GM19397 (cell line): Measurements from ENCODE around the gene ETFA.

Source experiments
- ATAC-seq: cut with Tn5 transposase; IDR thresholded peaks from one replicate; pipeline ENCODE4 v1.9.1; 2021; ENCODE audit warnings: mild to moderate bottlenecking, moderate library complexity; ENCODE audit not compliant: unreplicated experiment

Gene ETFA

DNA sequence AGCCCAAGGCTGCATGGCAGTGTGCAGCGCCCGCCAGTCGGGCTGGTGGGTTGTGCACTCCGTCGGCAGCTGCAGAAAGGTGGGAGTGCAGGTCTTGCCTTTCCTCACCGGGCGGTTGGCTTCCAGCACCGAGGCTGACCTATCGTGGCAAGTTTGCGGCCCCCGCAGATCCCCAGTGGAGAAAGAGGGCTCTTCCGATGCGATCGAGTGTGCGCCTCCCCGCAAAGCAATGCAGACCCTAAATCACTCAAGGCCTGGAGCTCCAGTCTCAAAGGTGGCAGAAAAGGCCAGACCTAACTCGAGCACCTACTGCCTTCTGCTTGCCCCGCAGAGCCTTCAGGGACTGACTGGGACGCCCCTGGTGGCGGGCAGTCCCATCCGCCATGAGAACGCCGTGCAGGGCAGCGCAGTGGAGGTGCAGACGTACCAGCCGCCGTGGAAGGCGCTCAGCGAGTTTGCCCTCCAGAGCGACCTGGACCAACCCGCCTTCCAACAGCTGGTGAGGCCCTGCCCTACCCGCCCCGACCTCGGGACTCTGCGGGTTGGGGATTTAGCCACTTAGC is 29.6 kb upstream of the ETFA start:
- ATAC-seq = no peak

DNA sequence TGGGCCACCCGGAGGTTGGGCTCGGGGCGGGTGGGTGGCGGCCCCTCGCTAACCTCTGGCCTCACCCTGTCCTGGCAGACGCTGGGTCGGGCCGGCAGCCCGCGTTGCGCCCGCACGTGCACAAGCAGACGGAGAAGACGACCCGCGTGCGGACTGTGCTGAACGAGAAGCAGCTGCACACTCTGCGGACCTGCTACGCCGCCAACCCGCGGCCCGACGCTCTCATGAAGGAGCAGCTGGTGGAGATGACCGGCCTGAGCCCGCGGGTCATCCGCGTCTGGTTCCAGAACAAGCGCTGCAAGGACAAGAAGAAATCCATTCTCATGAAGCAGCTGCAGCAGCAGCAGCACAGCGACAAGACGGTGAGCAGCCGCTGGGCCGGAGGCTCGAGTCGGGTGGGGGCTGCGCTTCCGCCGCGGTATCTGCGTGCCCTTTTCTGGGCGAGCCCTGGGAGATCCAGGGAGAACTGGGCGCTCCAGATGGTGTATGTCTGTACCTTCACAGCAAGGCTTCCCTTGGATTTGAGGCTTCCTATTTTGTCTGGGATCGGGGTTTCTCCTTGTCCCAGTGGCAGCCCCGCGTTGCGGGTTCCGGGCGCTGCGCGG is 29.0 kb upstream of the ETFA start:
- no peak for ATAC-seq

DNA sequence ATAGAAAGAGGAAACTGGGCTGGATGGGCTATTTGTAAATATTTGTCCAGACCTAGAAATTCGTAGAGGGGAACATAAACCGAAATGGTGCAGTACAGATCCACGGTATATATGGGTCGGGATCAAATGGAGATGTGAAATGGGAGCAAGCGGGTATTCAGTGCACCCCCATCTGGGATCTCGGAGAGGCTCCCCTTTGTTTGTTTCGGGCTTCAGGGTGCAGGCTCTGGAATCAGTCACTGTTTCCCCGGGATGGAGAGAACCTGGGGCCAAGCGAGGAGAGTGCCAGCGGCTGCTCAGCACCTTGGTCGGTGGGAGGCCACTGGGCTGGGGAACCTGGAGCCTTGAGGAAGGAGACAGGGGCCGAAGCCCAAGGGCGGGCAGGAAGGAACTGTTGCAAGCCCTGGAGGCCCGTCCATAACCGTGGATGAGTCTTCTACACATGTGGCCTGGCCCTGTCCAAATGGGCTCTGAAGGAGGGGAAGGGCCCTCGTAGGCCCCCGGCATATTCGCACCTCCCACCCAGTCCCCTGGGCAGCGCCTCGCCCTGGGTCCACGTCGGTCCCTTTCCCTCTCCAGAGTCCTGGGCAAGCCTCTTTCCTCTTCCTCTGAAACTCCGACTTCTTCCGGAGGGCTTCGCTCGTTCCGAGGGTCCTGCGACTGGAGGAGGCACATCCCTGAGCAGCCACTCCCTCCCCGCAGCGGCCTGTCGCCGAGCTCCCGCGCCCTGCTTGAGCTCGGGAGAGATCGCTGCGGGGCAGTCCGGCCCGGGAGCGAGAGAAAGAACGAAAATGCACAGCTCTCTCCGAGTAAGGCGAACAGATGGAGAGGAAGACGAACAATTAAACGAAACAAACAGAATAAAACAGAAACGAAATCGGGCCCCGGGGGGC is 28.3 kb upstream of the ETFA start:
- ATAC-seq = no peak

DNA sequence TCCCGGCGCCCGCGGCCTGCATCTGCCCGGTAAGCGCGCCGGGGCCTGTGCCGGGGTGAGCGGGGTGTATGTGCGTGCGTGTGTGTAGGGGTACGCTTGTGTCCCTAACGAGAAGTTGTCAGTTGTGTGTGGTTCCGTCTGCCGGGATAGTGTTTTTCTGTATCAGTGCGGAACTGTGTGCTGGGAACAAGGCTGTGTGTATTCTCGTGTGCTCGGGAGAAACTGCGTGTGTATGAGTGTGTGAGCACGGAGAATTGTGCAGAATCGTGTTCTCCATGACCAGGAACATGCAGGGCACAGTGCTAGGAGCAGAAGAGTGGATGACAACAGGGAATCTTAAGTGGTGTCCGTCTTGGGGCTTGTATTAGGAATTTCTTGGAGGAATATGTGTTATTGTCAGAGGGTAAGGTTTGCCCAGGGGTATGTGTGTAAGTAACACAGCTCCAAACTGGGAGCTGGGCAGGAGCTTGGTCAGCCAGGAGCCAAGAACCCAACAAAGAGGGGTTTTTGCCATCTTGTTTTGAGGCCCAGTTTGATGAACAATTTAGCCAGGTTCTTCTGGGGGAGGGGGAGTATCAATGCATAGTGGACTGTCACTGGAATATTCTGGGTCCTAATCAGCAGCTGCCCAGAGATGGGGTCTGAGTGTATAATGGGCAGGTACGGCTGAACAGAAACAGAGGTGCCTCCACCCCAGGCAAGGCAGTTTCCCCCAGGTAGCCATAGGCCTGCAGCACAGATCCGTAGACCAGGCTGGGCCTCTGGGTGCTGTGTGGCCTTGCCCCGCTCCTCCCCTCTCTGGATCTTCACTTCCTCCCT is 27.4 kb upstream of the ETFA start:
- ATAC-seq = no peak

DNA sequence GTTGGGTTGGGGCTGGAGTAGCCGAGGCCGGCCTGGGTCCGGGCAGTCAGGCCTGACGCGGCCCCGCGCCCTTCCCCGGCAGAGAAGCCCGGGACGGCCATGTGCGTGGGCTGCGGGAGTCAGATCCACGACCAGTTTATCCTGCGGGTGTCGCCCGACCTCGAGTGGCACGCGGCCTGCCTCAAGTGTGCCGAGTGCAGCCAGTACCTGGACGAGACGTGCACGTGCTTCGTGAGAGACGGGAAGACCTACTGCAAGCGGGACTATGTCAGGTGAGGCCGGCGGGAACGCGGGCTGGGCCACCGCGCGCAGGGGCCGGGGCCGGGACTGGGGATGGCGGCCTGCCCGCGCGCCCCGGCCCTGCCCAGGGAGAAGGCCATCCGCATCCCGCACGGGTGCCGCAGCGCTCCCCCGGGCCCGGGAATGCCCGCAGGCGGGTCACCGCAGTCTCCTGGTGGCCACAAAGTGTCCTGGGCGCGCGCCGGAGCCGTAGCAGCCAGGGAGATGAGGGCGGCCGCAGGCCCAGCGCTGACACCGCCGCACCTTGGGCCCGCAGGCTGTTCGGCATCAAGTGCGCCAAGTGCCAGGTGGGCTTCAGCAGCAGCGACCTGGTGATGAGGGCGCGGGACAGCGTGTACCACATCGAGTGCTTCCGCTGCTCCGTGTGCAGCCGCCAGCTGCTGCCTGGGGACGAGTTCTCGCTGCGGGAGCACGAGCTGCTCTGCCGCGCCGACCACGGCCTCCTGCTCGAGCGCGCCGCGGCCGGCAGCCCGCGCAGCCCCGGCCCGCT is 26.6 kb upstream of the ETFA start:
- ATAC-seq = no peak

DNA sequence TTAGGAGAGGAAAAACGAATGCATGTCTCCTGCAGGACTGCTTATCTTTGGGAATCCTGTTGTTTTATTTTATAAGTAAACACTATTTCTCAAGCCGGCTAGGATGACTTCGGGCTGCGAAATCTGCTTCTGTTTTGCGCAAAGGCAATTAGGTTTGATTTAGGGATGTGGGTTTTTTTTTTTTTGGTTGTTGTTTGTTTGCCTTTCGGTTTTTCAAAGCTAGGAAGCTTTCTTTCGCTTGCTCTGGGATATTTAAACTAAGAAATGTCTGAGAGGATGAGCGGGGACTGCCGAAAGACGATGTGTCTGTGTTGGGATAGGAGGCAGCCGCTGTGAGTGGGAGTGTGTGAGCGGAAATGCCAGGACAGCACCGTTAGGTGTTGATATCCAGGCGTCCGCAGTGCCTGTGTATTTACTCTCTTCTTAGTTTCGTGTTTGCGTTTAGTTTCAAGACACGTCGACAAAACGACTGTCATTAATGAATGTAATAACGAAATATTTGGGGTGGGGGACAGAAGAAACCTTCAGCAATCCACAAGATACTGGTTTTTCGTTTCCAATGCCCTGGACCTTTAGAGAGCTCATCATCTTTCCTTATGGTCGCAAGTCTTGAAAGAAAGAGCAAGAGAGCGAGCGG is 25.9 kb upstream of the ETFA start:
- no peak for ATAC-seq

DNA sequence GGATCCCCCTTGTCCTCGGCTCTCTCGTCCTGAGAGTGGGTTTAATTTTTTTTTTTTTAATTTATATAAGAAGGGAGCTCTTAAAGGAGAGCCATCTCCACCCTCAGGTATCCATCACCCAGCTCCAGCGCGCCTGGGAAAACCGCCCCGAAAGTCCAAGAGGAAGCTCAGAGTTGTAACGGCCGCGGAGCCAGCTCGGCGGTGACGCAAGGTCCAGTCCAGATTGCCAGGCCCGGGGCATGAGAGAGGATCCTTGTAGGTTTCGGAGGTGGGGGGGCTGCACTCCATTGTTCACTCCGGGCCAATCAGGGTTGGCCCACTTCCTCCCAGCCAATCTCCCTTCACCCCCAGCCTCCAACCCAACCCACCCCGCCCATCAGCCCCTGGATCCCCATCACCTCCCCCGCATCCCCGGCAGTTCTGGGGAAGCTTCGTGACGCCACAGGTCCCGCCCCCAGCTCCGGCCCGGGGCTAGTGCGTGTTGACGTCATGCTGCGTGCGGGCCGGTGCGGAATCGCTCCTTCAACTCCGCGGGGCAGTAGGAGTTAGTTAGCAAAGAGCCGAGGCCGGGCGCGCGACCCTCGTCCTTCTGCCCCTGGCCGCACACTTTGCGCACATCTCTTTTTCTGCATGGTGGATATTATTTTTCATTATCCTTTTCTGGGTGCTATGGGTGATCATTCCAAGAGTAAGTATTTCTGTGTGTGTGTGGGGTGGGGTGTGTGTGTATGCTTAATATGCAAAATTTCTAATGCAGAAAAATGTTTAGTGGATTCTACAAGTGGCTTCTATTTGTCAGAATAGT is 25.2 kb upstream of the ETFA start, which contains the start of gene ISL2:
Gene ISL2, plus strand, starts transcription at position 520 of the 805 bp plus-strand sequence. Its CDS starts 111 bp downstream, at position 631.
- ATAC-seq = peak; percentile 52

DNA sequence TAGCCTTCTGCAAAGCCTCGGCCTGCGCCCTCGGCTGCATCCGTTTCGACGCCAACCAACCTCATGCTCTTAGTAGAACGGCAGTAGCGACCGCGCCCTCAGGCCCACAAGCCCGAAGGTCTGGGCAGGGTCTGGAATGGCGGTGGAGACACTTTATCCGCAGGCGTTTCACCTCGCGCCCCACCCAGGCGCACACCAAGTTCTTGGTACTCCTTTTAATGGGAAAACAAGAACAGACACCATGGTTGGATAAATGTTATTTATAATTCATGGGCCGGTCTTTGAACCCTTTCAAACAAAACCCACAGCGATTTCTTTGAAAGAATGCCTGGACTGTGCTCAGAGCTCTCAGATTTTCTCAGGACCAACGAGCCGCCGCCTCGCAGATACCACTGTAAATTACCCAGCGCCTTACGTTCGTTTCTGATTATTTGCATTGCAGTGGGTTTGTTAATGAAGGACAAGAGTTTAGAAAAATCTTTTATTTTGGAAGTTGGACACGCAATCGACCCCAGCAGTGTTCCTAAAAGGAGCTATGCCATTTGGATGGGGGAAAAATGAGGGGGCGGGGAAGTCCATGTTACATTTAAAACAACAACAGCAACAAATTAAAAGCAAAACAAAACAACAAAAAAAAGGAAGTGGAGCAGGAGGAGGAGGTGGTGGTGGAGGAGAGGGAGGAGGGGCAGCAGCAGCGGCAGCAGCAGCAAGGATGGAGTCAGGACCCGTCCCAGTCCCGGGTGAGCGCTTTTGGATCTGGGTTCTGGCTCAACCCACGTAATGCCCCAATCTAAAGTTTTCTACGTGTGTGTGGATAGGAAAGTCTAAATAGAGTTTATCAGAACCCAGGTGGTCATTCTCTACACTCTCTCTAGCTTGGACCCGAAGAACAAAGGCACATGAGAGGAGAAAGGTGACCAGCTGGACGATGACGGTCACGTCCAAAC is 24.3 kb upstream of the ETFA start:
- no peak for ATAC-seq

DNA sequence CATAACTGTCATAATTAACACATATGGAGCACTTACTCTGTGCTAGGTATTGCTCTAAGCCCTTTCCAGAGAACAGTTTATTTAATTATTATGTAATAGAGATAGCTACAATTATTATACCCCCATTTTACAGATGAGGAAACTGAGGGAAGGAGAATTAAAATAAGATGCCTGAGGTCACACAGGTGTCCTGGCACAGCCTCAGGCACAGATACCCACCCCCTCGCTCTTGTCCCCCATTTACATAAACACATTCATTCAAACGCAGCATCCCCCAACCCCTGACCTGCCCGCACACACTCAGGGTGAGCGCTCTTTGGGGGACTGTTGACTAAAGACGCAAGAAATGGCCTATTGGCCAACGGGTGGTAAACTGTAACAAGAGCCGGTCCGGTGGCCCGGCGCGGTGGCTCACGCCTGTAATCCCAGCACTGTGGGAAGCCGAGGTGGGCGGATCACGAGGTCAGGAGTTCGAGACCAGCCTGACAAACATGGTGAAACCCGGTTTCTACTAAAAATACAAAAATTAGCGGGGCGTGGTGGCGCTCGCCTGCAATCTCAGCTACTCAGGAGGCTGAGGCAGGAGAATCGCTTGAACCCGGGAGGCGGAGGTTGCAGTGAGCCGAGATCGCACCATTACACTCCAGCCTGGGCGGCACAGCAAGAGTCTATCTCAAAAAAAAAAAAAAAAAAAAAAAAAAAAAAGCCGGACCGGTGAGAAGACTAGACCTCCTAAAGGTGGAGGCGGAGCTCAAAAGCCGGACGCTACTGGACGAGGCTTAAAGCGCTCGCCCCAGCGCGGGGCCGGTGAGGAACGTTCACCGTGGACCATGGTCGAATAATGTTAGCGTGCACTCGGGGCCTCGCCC is 23.4 kb upstream of the ETFA start:
- ATAC-seq = no peak

DNA sequence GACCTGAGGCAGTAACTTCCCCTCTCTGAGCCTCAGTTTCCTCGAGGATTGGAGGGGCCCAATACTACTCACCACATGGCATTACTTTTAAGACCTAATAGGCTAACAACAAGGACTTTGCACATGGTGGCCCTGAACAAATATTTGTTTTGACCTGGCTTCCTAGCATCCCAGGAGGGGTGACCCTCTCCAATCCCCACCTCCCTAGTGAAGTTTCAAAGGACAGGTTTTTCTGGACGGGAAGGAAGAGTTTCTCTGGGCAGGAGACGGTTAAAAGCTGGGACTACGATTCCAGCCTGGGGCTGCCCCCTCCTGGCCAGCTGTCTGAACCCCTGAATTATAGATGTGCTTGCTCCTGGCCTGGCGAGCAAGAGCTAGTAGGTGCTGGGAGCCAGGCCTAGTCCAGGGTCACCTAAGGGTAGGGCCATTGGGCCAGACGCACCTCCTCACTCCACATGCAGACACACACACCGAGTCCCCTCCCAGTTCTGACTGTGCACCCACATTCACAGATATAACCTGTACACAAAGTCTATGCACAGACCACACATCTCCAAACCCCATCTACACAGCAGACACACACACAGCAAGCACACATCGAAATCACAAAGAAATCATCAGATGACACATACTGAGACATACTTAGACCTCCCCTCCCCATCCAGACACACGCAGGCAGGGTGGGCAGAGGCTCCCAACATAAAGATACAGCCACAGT is 22.6 kb upstream of the ETFA start:
- ATAC-seq = no peak

DNA sequence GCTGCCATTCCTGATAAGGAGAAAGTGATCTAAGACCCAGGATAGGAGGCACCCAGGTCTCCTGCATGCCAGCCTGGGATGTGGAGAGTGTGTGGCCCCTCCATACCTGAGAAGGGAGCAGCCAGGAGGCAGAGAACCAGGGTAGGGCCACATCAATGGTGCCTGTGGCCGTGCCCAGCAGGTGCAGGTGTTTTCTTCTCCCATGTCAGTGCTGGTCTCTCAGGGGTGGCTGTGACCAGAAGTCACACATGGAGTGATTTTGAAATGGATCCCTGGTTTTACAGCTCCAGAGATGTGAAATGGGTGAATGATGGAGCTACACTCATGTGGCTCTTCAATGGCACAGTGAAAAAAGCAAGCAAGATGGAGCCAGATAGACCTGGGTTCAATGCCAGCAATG is 22.0 kb upstream of the ETFA start:
- no peak for ATAC-seq

DNA sequence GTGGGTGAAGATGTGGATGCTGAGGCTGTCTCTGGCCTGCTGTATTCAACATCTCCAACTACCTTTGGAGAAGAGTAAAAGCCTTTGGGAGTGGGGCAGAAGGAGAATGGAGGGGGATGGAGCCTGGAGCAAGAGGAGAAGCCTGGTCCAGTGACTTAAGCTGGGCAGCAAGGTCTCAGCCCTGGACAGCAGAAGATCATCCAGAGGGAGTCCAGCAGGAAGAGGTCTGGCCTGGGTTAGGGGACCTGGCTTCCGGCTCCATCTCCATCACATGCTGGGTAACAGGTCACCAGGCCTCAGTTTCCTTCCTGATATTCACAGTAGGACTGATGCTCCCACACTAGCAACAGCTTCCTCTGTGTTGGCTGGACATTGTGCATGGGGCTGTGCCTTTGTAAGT is 21.5 kb upstream of the ETFA start:
- no peak for ATAC-seq

DNA sequence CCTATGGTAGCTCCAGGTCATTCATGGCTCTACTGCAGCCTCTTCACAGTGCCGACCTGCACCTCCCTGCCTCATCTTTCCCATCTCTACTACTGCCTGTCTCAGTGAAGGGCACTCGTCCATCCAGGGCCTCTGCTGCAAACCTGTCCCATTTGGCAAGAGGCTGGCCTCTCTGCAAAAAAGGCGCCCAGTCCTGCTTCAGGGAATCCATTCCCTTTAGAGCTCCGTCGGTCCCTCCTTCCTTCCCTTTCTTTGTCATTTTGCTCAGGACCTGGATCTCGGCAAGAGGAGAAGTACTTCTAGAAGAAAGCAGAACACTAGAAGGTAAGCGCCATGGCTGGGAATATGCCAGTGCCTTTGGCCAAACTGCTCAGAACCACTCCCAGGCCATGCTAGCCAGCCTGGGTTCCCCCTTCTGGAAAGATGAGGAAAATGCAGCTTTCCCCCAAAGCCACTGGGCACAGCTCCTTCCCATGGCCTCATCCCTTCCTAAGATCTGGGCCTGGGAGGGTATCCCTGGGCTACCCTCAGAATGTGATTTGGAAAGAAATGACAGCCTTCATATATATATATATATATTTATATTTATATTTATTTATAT is 18.9 kb upstream of the ETFA start:
- no peak for ATAC-seq

DNA sequence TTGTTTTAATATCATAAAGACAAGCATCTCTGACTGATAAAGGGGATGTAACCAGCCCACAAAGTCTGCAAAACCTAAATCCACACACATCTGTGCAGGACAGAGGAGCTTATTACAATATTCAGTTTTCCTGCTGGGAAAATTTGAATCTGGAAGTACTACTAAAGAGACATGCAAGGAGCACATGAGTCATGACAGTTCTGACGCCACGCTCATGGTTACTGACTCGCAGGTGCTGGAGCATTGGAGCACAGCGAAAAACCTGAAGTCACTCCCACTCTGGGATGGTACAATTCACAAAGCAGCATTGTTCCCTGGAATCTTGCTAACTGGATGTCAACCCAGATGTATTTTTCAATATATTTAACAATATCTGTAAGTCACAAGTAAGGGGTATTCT is 17.7 kb upstream of the ETFA start:
- no peak for ATAC-seq

DNA sequence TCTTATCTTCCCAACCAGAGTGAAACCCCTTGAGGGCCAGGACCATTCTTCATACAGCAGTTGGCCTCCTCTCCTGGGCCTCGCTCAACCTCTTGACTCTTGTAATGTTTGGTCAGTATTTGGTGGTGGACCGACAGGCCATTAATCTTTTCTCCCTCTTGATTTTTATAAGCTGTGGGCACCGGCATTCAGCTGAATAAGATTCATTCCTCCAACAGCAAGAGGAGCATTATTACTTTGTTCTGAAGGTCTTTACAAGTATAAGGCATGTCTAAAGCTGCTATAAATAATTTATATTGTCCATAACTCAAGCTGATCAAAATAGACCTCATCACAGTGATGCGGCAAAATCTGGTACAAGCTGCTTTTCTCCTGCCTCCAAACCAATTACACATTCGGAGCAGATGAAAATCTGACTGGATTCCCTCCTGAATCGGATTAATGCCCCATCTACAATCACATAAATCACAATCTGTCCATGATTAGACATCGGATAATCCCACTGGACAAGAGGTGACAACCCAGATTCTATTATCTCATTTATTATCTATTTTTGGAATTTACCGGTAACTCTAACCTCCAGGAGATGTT is 16.9 kb upstream of the ETFA start:
- ATAC-seq = no peak
